HG02623 (cell line): ENCODE measurements around the gene FANCC.
"Not testable (repeated sequence)": the region's sequence is repeated elsewhere in the genome, so short reads cannot be mapped to it uniquely, and the experiment has no call there.

ENCODE experiments used
- ATAC-seq: cut with Tn5 transposase; IDR thresholded peaks from one replicate; pipeline ENCODE4 v1.9.1; 2021; ENCODE audit warnings: moderate library complexity; ENCODE audit not compliant: unreplicated experiment

FANCC gene

GRCh38 chr9:95330720-95331404 lies 13.4 kb upstream of the FANCC start:
- no peak for ATAC-seq

- ATAC-seq: not testable (repeated sequence)
These were observed 11.6 kb upstream of the FANCC start for GRCh38 chr9:95329061-95329460.

GRCh38 chr9:95327239-95327865 lies 9.8 kb upstream of the FANCC start:
- no peak for ATAC-seq

- ATAC-seq: no peak
These were observed 7.7 kb upstream of the FANCC start for GRCh38 chr9:95325221-95325620.

- no peak for ATAC-seq
These were observed 343 bp upstream of the FANCC start for GRCh38 chr9:95317893-95318211.

DNA sequence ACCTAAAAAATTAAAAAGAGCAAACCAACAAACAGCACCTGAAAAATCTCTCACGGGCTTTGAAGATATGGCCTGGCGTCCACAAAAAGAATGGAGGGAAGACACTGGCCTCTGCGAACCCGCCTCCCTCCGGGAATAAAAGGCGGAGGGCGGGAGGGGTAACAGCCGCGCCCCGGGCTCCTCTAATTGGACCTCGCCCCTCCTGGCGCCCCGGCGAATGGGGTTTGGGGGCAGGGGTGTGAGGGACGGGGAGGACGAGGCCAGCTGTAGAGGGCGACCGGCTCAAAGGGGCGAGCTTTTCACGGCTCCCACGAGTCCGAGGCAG lies 753 bp downstream of the FANCC start:
- ATAC-seq: peak; percentile 38

GRCh38 chr9:95316274-95316673 lies 1.2 kb downstream of the FANCC start:
- no peak for ATAC-seq

DNA sequence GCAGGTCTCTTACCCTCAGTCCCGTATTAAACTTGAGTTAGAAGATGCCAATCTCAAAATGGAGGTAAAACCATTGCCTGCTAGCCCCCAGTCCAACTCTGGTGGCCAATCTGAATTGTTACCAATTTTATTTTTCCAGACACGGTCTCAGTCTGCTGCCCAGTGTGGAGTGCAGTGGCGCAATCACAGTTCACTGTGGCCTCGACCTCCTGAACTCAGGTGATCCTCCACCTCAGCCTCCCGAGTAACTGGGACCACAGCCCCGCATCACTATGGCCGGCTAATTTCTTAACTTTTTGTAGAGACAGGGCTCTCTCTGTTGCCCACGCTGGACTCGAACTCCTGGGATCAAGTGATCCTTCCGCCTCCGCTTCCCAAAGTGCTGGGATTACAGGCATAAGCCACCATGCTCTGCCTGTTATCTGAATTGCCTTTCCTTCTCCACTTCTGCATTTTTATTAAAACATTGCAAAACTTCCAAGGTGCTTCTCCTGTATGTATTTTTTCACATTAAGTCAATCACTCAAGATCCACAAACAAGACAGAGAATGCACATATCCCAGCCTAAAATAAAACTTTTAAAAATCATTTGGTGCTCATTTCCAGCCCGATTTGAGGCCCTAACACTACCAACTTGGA lies 2.3 kb downstream of the FANCC start:
- ATAC-seq: no peak

GRCh38 chr9:95313010-95313498 lies 4.5 kb downstream of the FANCC start:
- no peak for ATAC-seq

DNA sequence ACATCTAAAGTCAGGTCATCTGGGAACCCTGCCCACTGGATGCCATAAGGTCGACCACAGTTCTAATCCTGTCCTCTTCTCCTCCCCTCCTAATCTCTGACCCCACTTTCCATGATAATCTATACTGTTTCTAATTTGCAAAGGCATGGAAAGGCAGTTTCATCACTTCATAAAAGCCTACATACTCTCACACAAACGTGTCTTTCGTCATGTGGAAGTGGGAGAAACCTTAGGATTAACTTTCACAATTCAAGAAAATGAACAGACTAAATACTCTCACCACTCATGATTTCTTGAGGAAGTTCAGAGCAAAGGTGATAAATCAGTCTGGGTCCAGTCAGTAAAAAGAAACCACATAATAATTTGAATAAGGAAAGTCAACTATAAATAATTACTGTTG lies 5.5 kb downstream of the FANCC start:
- ATAC-seq: no peak

- ATAC-seq: no peak
These were observed 10.0 kb downstream of the FANCC start for GRCh38 chr9:95307538-95307937.

GRCh38 chr9:95306819-95307218 lies 10.7 kb downstream of the FANCC start:
- ATAC-seq: no peak

GRCh38 chr9:95305770-95306492 lies 11.6 kb downstream of the FANCC start:
- no peak for ATAC-seq

GRCh38 chr9:95302479-95302878 lies 15.0 kb downstream of the FANCC start:
- no peak for ATAC-seq

GRCh38 chr9:95297760-95298159 lies 19.7 kb downstream of the FANCC start:
- ATAC-seq: no peak

DNA sequence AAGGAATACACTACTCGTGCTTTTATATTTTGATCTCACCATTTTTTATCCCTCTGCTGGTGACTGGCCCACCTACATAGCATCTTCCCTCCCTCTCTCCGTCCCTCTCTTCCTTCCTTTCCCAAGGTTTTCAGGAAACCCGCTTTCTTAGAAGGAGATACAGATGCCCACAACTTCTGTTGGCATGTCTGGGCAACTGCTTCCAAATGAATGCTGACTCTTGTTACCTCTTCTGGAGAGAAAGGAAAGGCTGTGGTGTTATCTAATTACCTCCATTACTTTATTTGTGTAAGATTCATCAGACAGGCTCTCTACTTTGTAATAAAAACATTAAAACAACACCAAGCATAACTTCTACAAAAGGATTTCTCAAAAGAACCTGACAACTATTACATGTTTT lies 20.2 kb downstream of the FANCC start:
- ATAC-seq: no peak

DNA sequence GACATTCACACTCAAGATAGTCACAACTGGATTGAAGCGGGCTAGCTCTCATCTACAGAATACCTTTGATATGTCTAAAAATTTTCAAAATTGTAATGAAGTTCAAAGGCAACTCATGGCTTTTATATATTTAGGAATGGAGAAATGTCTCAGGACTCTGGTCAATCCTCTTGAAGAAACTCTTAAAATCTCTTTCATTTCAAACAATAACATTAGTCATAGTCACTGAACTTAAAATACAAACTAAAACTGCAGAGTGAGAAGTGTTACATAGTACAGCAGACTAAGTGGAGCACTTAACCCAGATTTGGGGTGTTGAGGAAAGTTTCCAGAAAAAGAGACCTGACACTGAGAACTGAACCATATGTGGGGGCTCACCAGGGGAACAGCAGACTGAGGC lies 20.7 kb downstream of the FANCC start:
- ATAC-seq: no peak

DNA sequence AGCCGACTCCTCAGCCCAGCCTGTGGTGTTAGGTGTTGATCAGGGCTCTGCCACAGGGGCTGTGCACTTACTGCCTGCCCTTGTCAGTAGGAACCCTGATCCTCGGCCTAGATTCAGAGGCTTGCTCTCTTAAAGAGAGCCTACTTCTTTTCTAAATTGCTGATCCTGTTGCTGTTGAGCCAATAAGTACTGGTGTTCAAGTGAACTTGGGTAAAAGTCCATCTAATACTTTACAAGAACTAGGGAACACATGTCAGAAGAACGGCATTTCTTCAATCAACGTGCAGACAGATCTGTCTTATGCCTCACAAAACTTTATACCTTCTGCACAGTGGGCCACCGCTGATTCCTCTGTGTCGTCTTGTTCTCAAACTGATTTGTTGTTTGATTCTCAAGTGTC lies 24.2 kb downstream of the FANCC start:
- not testable (repeated sequence) for ATAC-seq

DNA sequence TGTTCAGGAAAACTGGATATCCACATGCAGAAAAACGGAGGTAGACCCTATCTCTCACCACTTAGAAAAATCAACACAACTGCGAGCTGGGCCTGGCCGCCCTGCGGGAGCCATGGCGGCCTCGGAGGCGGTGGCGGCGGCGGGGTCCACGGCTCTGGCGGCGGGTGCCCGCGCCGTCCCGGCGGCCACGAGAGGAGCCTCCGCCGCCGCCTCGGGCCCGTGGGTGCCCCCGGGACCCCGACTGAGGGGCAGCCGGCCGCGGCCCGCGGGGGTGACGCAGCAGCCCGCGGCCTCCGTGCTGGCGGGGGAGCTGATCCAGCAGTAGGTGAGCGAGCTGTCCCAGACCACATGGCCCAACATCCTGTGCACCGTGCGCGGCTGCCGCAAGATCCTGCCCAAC lies 25.3 kb downstream of the FANCC start:
- ATAC-seq: no peak

DNA sequence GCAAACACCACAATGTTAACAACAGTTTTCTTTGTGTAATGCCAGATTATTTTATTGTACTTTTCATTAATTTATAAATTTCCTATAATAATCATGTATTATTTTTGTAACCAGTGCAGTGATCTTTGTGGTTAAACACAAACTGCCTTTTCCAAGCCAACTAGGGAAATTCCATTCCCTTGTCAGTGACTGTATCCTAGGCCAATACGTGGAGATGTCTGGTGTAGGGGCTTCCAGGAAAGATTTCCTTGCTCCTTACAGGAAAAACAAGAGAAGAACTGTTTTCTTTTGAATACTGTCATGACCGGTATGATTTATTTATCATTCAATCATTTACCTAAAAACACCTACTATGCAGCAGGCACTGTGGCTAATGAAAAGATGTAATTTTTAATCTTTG lies 31.4 kb downstream of the FANCC start:
- no peak for ATAC-seq

DNA sequence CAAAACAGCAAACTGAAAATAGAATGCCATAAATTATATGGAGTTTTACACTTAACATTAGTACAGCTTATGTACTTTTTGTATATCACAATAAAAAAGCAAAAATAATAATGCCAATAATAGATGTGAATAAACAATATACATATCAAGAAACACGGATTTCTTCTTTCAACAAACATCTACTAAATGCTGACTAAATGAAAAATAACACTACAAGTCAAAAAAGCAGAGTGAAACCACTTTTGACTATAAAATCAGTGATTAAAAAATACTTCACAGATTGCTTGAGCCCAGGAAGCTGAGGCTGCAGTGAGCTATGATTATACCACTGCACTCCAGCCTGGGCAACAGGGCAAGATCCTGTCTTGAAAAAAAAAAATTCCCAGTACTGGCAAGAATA lies 32.2 kb downstream of the FANCC start:
- ATAC-seq: no peak
